NB4 (cell line): ENCODE data around the gene CD209.

Experiments used
- POLR2A ChIP-seq: IDR thresholded peaks from 2 replicates; pipeline ENCODE4 v1.6.1; 2011; ENCODE audit warnings: mild to moderate bottlenecking; ENCODE audit not compliant: insufficient read length; ENCODE audit errors: extremely low read depth
- TF ChIP-seq, protein P1 (sequence below): IDR thresholded peaks from one replicate; pipeline ENCODE4 v1.5.1; 2012; ENCODE audit warnings: low read depth, low read length

DNA sequence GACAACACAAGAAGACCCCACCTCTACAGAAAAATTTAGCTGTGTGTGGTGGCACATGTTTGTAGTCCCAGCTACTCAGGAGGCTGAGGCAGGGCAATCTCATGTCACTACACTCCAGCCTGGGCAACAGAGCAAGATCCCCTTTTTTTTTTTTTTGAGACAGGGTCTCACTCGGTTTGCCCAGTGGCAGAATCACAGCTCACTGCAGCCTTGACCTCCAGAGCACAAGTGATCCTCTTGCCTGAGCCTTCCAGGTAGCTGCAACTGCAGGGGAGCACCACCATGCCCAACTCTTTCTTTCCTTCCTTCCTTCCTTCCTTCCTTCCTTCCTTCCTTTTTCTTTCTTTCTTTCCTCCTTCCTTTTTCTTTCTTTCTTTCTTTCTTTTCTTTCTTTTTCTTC lies 11.2 kb downstream of the CD209 start:
- TF ChIP-seq, protein P1, sequence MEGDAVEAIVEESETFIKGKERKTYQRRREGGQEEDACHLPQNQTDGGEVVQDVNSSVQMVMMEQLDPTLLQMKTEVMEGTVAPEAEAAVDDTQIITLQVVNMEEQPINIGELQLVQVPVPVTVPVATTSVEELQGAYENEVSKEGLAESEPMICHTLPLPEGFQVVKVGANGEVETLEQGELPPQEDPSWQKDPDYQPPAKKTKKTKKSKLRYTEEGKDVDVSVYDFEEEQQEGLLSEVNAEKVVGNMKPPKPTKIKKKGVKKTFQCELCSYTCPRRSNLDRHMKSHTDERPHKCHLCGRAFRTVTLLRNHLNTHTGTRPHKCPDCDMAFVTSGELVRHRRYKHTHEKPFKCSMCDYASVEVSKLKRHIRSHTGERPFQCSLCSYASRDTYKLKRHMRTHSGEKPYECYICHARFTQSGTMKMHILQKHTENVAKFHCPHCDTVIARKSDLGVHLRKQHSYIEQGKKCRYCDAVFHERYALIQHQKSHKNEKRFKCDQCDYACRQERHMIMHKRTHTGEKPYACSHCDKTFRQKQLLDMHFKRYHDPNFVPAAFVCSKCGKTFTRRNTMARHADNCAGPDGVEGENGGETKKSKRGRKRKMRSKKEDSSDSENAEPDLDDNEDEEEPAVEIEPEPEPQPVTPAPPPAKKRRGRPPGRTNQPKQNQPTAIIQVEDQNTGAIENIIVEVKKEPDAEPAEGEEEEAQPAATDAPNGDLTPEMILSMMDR = no peak
- TF ChIP-seq POLR2A = no peak
